ENCODE data around the gene PBX3. TPM values are rescaled to one million over a fixed set of nuclear protein-coding genes. Genes with fewer than 3 reads are reported as not detected.

The PBX3 gene
- total and polyA plus RNA-seq, 2 of the 13 experiments (the other 11 are each of a cell fraction or from before 2014, with no cell fraction given): 6.0 to 11.2 TPM

- TF ChIP-seq HBP1 (CRISPR knock-in tag; IDR thresholded peaks at IDR 0.05; ENCODE audit: low read depth) (no peak), CSRNP2 (CRISPR knock-in tag; conservative IDR thresholded peaks at IDR 0.05; ENCODE audit: low read depth) (no peak), TEAD3 (CRISPR knock-in tag; optimal IDR thresholded peaks at IDR 0.05; ENCODE audit: borderline replicate concordance) (no peak), ZNF546 (CRISPR knock-in tag; conservative IDR thresholded peaks at IDR 0.05) (peak; percentile 98), GLI4 (CRISPR knock-in tag; IDR thresholded peaks at IDR 0.05; ENCODE audit: borderline replicate concordance) (no peak; the same call in 1 of the 2 replicates), ELF4 (CRISPR knock-in tag; IDR thresholded peaks at IDR 0.05; ENCODE audit: borderline replicate concordance) (no peak), ZNF512B (CRISPR knock-in tag; IDR thresholded peaks at IDR 0.05; ENCODE audit: borderline replicate concordance) (no peak), ZNF83 (CRISPR knock-in tag; IDR thresholded peaks at IDR 0.05; ENCODE audit: borderline replicate concordance) (peak; percentile 84; the same call in 1 of the 2 replicates), BATF2 (CRISPR knock-in tag; IDR thresholded peaks at IDR 0.05) (peak; percentile 97), MEIS1 (CRISPR knock-in tag; IDR thresholded peaks at IDR 0.05; ENCODE audit: borderline replicate concordance) (peak; percentile 60; the same call in 1 of the 2 replicates), STAT5B (CRISPR knock-in tag; IDR thresholded peaks at IDR 0.05) (peak; percentile 71; the same call in 1 of the 2 replicates), GABPA (IDR thresholded peaks at IDR 0.05; ENCODE audit: low read depth, low read length) (no peak), GABPA (CRISPR knock-in tag; IDR thresholded peaks at IDR 0.05; ENCODE audit: low read depth) (no peak), ZNF704 (CRISPR knock-in tag; IDR thresholded peaks at IDR 0.05; ENCODE audit: borderline replicate concordance) (peak; percentile 100), ZNF772 (CRISPR knock-in tag; IDR thresholded peaks at IDR 0.05) (peak; percentile 95), TAF15 (IDR thresholded peaks at IDR 0.05; ENCODE audit: low read depth, low read length, poor library complexity, severe bottlenecking) (no peak), ZC3H4 (CRISPR knock-in tag; IDR thresholded peaks at IDR 0.05; ENCODE audit: borderline replicate concordance) (no peak), ZNF816 (CRISPR knock-in tag; IDR thresholded peaks at IDR 0.05; ENCODE audit: borderline replicate concordance) (peak; percentile 60; the same call in 1 of the 2 replicates)
Measured at GRCh38 chr9:125746017-125746773, 978 bp upstream of the PBX3 start (continued).

All from HepG2 (cell line).